ENCODE results near the gene MXRA8. TPM values are rescaled to one million over a fixed set of nuclear protein-coding genes. Genes with fewer than 3 reads are reported as not detected.

The MXRA8 gene
- total and polyA plus RNA-seq, 9 donors = 40.3 to 206 (median 131) TPM

DNA sequence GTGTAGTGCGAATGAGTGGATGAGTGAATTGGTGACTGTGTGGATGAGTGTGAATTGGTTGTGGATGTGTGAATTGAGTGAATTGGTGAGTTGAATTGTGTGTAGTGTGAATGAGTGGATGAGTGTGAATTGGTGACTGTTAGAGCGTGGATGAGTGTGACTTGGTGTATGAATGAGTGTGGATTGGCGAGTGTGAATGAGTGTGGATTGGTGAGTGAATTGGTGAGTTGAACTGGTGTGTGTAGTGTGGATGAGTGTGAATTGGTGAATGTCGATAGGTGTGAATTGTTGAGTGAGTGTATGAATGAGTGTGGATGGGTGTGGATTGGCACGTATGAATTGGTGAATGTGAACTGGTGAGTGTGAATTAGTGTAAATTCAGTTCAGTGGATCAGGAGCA is 9.0 kb upstream of the MXRA8 start:
- WGBS, 3 donors = 91 to 93% (median 92%) methylated on average over 5 of the region's 5 CpGs
- intact Hi-C loops (cut with DNase I) = no loop called here

DNA sequence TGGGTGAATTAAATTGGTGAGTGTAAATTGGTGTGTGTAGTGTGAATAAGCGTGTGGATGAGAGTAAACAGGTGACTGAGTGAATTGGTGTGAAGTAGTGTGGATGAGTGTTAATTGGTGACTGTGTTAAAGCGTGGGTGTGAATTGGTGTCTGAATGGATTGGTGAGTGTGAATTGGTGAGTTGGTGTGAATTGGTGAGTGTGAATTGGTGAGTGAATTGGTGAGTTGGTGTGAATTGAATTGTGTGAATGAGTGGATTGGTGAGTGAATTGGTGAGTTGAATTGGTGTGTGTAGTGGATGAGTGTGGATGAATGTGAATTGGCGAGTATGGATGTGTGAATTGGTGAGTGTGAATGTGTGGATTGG is 8.3 kb upstream of the MXRA8 start:
- H3K36me3 ChIP-seq = no peaks in the 10 kb centered on the region
- intact Hi-C loops (cut with DNase I) = no loop called here
- DNase-seq = no peak
- no peaks in the 10 kb centered on the region for H3K27me3 ChIP-seq
- H3K27ac ChIP-seq = no peak overlapping the region
- 89 to 95% (median 89%) methylated on average over 2 to 3 of the region's 3 CpGs for WGBS, 3 donors
- no peak overlapping the region for H3K4me3 ChIP-seq
- H3K9me3 ChIP-seq = no peaks in the 10 kb centered on the region
- TF ChIP-seq CTCF (IDR thresholded peaks at IDR 0.05) (no peak), POLR2A (IDR thresholded peaks at IDR 0.05) (no peak), EP300 (IDR thresholded peaks at IDR 0.05) (no peak)
- H3K4me1 ChIP-seq (ENCODE audit: insufficient read depth) = no peaks in the 10 kb centered on the region

More for the DNA sequence above, 9.0 kb upstream of the MXRA8 start:
- Histone ChIP-seq H3K27ac (no peak overlapping the region), H3K4me3 (no peak overlapping the region), H3K4me1 (ENCODE audit: insufficient read depth) (no peaks in the 10 kb centered on the region), H3K27me3 (no peaks in the 10 kb centered on the region), H3K9me3 (no peaks in the 10 kb centered on the region), H3K36me3 (no peaks in the 10 kb centered on the region)
- DNase-seq = no peak
- no peak for TF ChIP-seq CTCF (IDR thresholded peaks at IDR 0.05)
- TF ChIP-seq POLR2A (IDR thresholded peaks at IDR 0.05) = no peak
- no peak for TF ChIP-seq EP300 (IDR thresholded peaks at IDR 0.05)

DNA sequence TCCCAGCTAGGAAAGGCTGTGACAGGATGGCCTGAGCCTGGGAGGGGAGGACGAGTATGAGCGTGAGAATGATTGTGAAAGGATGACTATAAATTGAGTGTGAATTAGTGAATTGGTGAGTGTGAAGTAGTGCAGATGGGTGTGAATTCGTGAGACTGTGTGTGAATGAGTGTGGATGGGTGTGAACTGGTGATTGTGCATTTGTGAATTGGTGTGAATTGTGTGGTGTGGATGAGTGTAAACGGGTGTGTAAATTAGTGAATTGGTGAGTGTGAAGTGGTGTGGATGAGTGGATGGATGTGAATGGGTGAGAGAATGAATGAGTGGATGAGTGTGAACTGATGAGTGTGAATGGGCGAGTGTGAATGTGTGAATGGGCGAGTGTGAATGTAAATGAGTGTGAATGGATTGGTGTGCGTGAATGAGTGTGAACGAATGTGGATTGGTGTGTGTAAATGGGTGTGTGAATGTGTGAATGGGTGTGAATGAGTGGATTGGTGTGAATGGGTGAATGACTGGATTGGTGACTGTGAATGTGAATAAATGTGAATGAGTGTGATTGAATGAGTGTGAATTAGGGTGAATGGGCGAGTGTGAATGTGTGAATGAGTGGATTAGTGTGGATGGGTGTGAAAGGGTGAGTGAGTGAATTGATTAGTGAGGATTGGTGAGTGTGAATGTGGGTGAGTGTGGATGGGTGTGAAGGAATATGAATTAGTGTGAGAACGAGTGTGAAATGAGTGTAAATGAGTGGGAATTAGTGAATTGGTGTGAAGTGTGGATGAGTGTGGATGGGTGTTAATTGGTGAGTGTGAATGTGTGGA is 7.7 kb upstream of the MXRA8 start:
- Histone ChIP-seq H3K36me3 (no peaks in the 10 kb centered on the region), H3K4me1 (ENCODE audit: insufficient read depth) (no peaks in the 10 kb centered on the region), H3K27ac (no peak overlapping the region), H3K27me3 (no peaks in the 10 kb centered on the region), H3K4me3 (no peak overlapping the region), H3K9me3 (no peaks in the 10 kb centered on the region)
- no peak for TF ChIP-seq EP300 (IDR thresholded peaks at IDR 0.05)
- TF ChIP-seq POLR2A (IDR thresholded peaks at IDR 0.05) = no peak
- TF ChIP-seq CTCF (IDR thresholded peaks at IDR 0.05) = no peak
- DNase-seq = no peak
- intact Hi-C loops (cut with DNase I) = no loop called here
- 74 to 83% (median 77%) methylated on average over 10 of the region's 10 CpGs for WGBS, 3 donors

DNA sequence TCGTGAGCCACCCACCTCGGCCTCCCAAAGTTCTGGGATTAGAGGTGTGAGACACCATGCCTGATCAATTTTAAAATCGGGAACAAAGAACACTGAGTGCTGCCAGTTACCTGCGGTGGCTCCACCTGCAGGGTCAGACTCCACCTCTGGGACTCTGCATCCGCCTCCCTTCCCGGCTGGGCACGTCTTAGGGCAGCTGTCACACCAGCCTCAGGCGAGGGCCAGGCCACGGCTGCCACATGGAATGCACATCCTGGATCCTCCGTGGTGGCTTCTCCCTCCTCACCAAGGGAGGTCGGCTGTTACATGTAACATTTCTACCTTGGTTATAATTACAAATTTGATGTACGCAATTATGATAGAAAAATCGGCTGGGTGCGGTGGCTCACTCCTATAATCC is 5.9 kb upstream of the MXRA8 start:
- Histone ChIP-seq H3K4me3 (no peak overlapping the region), H3K36me3 (no peaks in the 10 kb centered on the region), H3K4me1 (ENCODE audit: insufficient read depth) (peaks cover 2% of the 10 kb centered on the region), H3K27ac (no peak overlapping the region), H3K27me3 (no peaks in the 10 kb centered on the region), H3K9me3 (no peaks in the 10 kb centered on the region)
- TF ChIP-seq EP300 (IDR thresholded peaks at IDR 0.05) (no peak), POLR2A (IDR thresholded peaks at IDR 0.05) (no peak), CTCF (IDR thresholded peaks at IDR 0.05) (no peak)
- 78 to 84% (median 83%) methylated on average over 14 of the region's 14 CpGs for WGBS, 3 donors
- intact Hi-C loops (cut with DNase I) = no loop called here
- DNase-seq = no peak

Measured in ovary (tissue), 9 donors.